Fibroblast of skin of left biceps (primary cell): ENCODE measurements around the gene PARD6G.

Experiments used
- DNase-seq, 2 experiments: peaks; one replicate each; pipeline ENCODE4 v3.0.0-alpha.2; 2013; ENCODE audit warnings: low read depth in 2 of 2

PARD6G gene

GRCh38 chr18:80191264-80191663 is 56.0 kb downstream of the PARD6G start:
- DNase-seq: no peak

- no peak for DNase-seq
These were observed 57.0 kb downstream of the PARD6G start for GRCh38 chr18:80190311-80190710.

DNA sequence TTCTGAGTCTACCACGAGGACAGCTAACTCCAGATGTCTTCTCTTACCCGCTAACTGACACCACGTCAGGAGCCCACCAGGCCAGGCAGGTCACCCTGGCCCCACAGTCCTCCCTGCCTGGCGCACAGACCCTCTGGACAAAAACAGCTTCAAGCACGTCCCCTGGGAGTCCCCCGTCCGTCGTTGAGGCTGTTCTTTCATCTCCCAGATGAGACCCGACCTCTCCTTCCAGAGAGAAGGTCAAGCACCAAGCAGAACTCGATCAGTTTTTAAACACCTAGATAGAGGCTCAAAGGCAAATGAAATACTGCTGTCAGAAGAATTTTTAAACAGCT is 57.8 kb downstream of the PARD6G start:
- DNase-seq: no peak

GRCh38 chr18:80188643-80189530 is 58.4 kb downstream of the PARD6G start:
- no peak for DNase-seq

- DNase-seq: no peak
These were observed 59.2 kb downstream of the PARD6G start for GRCh38 chr18:80187956-80188642.

DNA sequence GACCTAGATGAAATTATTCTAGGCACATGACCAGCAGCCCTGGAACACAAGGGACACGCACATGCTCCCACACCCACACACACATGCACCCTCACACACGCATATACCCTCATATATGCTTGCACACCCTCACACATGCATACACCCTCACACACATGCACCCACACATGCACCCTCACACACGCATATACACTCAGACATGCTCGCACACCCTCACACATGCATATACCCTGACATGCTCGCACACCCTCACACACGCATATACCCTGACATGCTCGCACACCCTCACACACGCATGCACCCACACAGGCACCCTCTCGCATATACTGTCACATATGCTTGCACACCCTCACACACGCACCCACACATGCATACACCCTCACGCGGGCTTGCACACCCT is 61.8 kb downstream of the PARD6G start:
- DNase-seq: no peak

DNA sequence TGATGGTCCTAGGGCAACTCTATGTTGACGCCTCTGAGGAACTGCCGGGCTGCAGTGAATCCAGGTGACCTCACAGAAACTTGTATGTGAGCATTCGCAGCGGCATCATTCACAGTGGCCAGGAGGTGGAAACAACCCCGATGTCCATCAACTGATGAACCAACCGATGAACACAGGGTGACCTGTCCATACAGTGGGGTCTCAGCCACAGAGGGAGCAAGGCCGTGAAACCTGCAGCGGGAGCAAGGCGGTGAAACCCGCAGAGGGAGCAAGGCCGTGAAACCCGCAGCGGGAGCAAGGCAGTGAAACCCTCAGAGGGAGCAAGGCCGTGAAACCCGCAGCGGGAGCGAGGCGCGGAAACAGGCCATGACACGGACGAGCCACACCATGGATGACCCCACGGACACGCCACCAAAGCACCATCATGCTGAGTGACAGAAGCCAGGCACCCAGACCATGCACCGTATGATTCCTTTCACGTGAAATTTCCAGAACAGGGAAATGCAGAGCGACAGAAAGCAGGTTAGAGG is 63.0 kb downstream of the PARD6G start:
- DNase-seq: no peak

DNA sequence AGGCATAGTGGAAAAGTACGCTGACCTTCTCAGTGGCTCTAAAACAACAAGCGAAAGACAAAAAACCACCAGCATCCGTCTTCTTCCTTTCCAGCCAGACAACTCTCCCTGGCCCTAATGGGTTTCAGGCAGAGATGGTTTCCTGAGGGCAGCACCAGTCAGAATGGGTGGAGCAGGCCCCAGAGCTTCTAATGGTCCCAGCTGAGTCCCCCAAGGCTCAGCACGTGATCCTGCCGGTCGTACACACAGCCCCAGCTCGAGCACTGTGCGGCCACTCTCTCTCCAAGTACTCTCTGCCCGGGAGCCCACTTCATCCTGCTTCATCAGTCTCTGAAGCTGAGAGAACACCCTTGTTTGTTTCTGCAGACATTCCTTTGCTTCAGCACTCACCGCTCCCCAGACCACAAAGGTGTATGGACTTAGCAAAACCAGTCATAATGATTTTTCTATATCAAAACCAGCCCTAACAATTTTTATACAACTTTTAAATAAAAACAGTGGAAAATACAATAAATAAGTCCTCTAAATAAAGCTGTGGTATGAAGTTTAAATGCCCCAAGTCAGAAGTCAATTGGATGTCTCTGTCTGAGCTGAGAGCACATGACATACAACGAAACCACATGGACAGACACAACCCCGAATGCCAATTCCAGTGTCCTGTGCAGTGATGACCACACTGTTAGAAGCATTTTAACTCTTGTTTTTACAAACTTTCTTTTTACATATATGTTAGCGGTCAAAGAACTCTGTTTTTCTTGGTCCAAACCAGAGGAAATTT is 63.9 kb downstream of the PARD6G start:
- DNase-seq: no peak

- DNase-seq: no peak
These were observed 64.5 kb downstream of the PARD6G start for GRCh38 chr18:80182855-80183254.

- DNase-seq: no peak
These were observed 65.5 kb downstream of the PARD6G start for GRCh38 chr18:80181642-80182461.

GRCh38 chr18:80180778-80181564 is 66.3 kb downstream of the PARD6G start:
- no peak for DNase-seq

- DNase-seq: no peak
These were observed 67.3 kb downstream of the PARD6G start for GRCh38 chr18:80179857-80180558.

- no peak for DNase-seq
These were observed 68.1 kb downstream of the PARD6G start for GRCh38 chr18:80178935-80179818.

DNA sequence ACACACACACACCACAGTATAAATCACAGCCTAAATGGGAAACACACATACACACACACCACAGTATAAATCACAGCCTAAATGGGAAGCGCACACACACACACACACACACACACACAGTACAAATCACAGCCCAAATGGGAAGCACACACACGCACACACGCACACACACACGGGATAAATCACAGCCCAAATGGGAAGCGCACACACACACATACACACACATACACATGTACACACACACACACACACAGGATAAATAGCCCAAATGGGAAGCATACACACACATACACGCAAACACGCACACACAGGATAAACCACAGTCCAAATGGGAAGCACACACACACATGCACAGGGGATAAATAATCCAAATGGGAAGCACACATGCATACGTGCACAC is 70.2 kb downstream of the PARD6G start:
- no peak for DNase-seq

DNA sequence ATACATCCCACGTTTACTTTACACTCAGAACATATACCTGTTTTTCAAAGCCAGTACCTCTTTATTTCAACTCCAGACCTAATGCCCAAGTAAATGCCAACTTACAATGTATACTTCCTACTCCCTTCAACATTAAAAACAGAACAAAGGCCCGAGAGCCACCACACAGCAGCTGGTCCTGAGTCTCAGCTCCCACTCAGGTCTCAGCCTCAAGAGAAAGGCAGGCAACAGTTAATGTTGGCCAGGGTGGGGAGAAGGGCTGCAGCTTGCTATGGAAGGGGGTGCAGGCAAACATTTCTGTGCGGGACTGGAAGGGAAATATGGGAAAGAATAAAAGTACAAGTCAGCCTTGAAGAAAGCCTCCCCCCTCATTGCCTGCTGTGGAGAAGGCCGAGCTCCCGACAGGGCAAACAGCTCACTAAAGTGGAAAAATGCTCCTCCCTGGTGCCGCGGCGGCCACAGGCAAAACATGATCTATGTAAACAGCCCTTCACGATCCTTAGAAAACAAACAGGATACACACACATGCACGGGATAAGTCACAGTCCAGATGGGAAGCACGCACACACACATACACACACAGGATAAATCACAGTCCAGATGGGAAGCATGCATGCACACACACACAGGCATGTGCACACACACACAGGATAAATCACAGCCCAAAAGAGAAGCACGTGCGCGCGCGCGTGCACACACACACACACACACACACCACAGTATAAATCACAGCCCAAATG is 70.8 kb downstream of the PARD6G start:
- peak in 1 of 2 experiments; percentile 20 for DNase-seq

- DNase-seq: no peak
These were observed 71.7 kb downstream of the PARD6G start for GRCh38 chr18:80175451-80176204.

DNA sequence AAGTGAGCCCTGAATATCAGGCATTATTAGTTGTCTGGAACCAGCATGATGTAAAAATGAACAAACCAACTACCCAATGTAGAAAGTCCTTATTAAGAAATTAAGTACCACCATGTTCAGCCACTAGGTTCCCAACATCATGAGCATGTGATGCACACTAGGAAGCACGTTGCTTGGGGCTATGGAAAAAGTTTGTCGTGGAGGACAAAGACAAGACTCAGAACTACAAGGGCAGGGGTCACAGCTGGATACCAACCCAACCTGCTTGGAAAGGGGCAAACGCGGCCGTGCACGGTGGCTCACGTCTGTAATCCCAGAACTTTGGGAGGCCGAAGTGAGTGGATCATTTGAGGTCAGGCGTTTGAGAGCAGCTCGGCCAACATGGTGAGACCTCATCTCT is 74.3 kb downstream of the PARD6G start:
- DNase-seq: no peak
